Measurements from ENCODE around the gene SUPV3L1.

SUPV3L1 gene

GRCh38 chr10:69145864-69146263 is 34.2 kb upstream of the SUPV3L1 start:
- no peak for DNase-seq (ENCODE audit: extremely low read depth, low read depth)
- no peak for TF ChIP-seq CTCF (IDR thresholded peaks at IDR 0.05; ENCODE audit: low read depth, low read length)

GRCh38 chr10:69146759-69147158 is 33.3 kb upstream of the SUPV3L1 start:
- no peak for TF ChIP-seq CTCF (IDR thresholded peaks at IDR 0.05; ENCODE audit: low read depth, low read length)
- no peak for DNase-seq (ENCODE audit: extremely low read depth, low read depth)

- no peak for DNase-seq (ENCODE audit: extremely low read depth, low read depth)
- no peak for TF ChIP-seq CTCF (IDR thresholded peaks at IDR 0.05; ENCODE audit: low read depth, low read length)
Observed at GRCh38 chr10:69151984-69152383, 28.1 kb upstream of the SUPV3L1 start.

- TF ChIP-seq CTCF (IDR thresholded peaks at IDR 0.05; ENCODE audit: low read depth, low read length), result no peak
- DNase-seq (ENCODE audit: extremely low read depth, low read depth), result no peak
Observed at GRCh38 chr10:69153227-69153626, 26.8 kb upstream of the SUPV3L1 start.

- DNase-seq (ENCODE audit: extremely low read depth, low read depth), result no peak
- no peak for TF ChIP-seq CTCF (IDR thresholded peaks at IDR 0.05; ENCODE audit: low read depth, low read length)
Observed at GRCh38 chr10:69160809-69161241, 19.2 kb upstream of the SUPV3L1 start.

- DNase-seq (ENCODE audit: extremely low read depth, low read depth), result no peak
Observed at GRCh38 chr10:69168493-69168892, 11.5 kb upstream of the SUPV3L1 start.

More at GRCh38 chr10:69168493-69168892, 11.5 kb upstream of the SUPV3L1 start:
- TF ChIP-seq CTCF (IDR thresholded peaks at IDR 0.05; ENCODE audit: low read depth, low read length), result no peak
